Natural killer cell (primary cell): ENCODE measurements around the gene TRIM4. TPM values are rescaled to one million over a fixed set of nuclear protein-coding genes. Genes with fewer than 3 reads are reported as not detected.
"Not testable (repeated sequence)": the region's sequence is repeated elsewhere in the genome, so short reads cannot be mapped to it uniquely, and the experiment has no call there.

Source experiments
- ATAC-seq, 3 donors: fragments of 150-1000 bp in 2 of 3; fragments of 200-7000 bp in 1 of 3; cut with Tn5 transposase; 1 replicate in 1 of 3; 2 replicates in 2 of 3; pipeline ENCODE4 v1.10.0; 2021; ENCODE audit warnings: mild to moderate bottlenecking in 2 of 3, moderate library complexity in 2 of 3
- DNase-seq, 2 donors: peaks; one replicate each; pipeline versions ENCODE4 v3.0.0 to v3.0.0-alpha.2; 2013 to 2021; ENCODE audit warnings: mixed read lengths in 1 of 2
- H3K27ac ChIP-seq: one replicate; pipeline ENCODE4 v1.5.1; 2013; ENCODE audit warnings: mild to moderate bottlenecking, low read length
- H3K27me3 ChIP-seq: one replicate; pipeline ENCODE4 v1.6.1; 2013; ENCODE audit warnings: low read length; ENCODE audit not compliant: control insufficient read depth, insufficient read depth
- H3K36me3 ChIP-seq: one replicate; pipeline ENCODE4 v1.6.1; 2013; ENCODE audit warnings: low read length; ENCODE audit not compliant: control insufficient read depth, insufficient read depth
- H3K4me1 ChIP-seq: one replicate; pipeline ENCODE4 v1.6.1; 2013; ENCODE audit warnings: low read length; ENCODE audit not compliant: control insufficient read depth, insufficient read depth
- H3K4me3 ChIP-seq: one replicate; pipeline ENCODE4 v1.5.1; 2013; ENCODE audit warnings: low read length
- H3K9me3 ChIP-seq: one replicate; pipeline ENCODE4 v1.6.1; 2013; ENCODE audit warnings: low read length; ENCODE audit not compliant: control insufficient read depth, insufficient read depth
- H3K27ac Mint-ChIP-seq, 2 donors: one replicate each; pipeline ENCODE4 v1.8.0; 2022; ENCODE audit warnings: mild to moderate bottlenecking in 2 of 2, mixed read lengths in 2 of 2, moderate library complexity in 1 of 2
- H3K27me3 Mint-ChIP-seq, 2 donors: one replicate each; pipeline ENCODE4 v1.8.0; 2022; ENCODE audit warnings: low read depth in 2 of 2, mixed read lengths in 2 of 2
- H3K36me3 Mint-ChIP-seq: one replicate; pipeline ENCODE4 v1.8.0; 2022; ENCODE audit warnings: mixed read lengths
- H3K4me1 Mint-ChIP-seq, 2 donors: one replicate each; pipeline ENCODE4 v1.8.0; 2022; ENCODE audit warnings: mixed read lengths in 2 of 2
- H3K4me3 Mint-ChIP-seq: one replicate; pipeline ENCODE4 v1.8.0; 2022; ENCODE audit warnings: mild to moderate bottlenecking, moderate library complexity, mixed read lengths
- H3K9me3 Mint-ChIP-seq, 2 donors: one replicate each; pipeline ENCODE4 v1.8.0; 2022; ENCODE audit warnings: mixed read lengths in 2 of 2
- CTCF ChIP-seq: fragments of 200-600 bp; IDR thresholded peaks from one replicate; pipeline ENCODE4 v1.8.0; 2022; ENCODE audit warnings: antibody characterized with exemption
- whole genome bisulfite sequencing: methylation state at CpG from one replicate; pipeline ENCODE4 v1.1.7; 2013; ENCODE audit warnings: missing lambda C conversion rate; ENCODE audit not compliant: insufficient coverage; 5-methylcytosine and 5-hydroxymethylcytosine counted together
- intact Hi-C: fragments of 100-400 bp; cut with micrococcal nuclease; formaldehyde crosslinking; loops from one replicate; pipeline ENCODE4 v1.14.2; 2022
- total RNA-seq, 4 donors: library from RNA; stranded (reverse); fragments of 120-200 nt in 1 of 4; gene quantifications; one replicate each; pipeline versions ENCODE4 v1.2.3 to v1.2.4, GENCODE V29; 2013 to 2022

Gene TRIM4
- total RNA-seq, 3 donors from 2014 or later (not counting 1 experiment from before 2014, with no cell fraction given), result 16.8 to 28.1 (median 22.4) TPM

- H3K4me3 Mint-ChIP-seq, result not testable (repeated sequence)
- whole genome bisulfite sequencing, result 94% methylated on average over 20 of the region's 29 CpGs
Observed at GRCh38 chr7:99888366-99888765, 31.0 kb downstream of the TRIM4 start.

DNA sequence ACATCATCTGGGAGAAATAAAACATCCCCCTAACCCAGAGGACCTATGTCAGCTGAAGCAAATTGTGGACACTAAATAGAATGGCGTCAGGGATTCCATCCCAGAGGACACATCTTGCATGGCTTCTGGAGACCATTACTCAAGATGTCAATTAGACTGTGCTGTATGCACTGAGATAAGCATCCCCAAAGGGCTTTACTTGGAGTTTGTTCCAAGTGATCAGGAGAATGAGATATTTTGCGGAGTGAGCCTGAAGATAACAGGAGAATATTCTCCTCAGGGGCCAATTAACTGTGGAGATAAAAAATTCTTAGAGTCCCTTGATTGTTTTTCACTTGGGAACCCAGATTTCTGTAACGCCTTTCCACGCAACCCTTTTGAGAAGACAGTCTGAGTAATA, 38.0 kb downstream of the TRIM4 start:
- Histone ChIP-seq H3K9me3 (no peaks in the 10 kb centered on the region), H3K27ac (no peak overlapping the region), H3K27me3 (no peaks in the 10 kb centered on the region), H3K36me3 (no peaks in the 10 kb centered on the region), H3K4me3 (no peak overlapping the region), H3K4me1 (no peaks in the 10 kb centered on the region)
- WGBS, result 96% methylated on average over 4 of the region's 4 CpGs
- no peak for TF ChIP-seq CTCF
- DNase-seq (no peak), ATAC-seq (no peak)
- no peak overlapping the region for H3K4me3 Mint-ChIP-seq
- no peaks in the 10 kb centered on the region for H3K36me3 Mint-ChIP-seq
- H3K4me1 Mint-ChIP-seq, result no peaks in the 10 kb centered on the region
- H3K27me3 Mint-ChIP-seq, result peaks cover 0 to 2% of the 10 kb centered on the region in 2 donors
- H3K9me3 Mint-ChIP-seq, result no peaks in the 10 kb centered on the region
- no peak overlapping the region for H3K27ac Mint-ChIP-seq
- intact Hi-C loops, result no loop called here

More at GRCh38 chr7:99888366-99888765, 31.0 kb downstream of the TRIM4 start:
- H3K4me3 ChIP-seq, H3K27me3 ChIP-seq, ATAC-seq, H3K27ac Mint-ChIP-seq, DNase-seq, H3K27me3 Mint-ChIP-seq, H3K4me1 ChIP-seq, intact Hi-C loops, H3K4me1 Mint-ChIP-seq, H3K9me3 Mint-ChIP-seq, H3K27ac ChIP-seq, H3K9me3 ChIP-seq: not testable (repeated sequence)
- peaks cover 19% of the 10 kb centered on the region for H3K36me3 Mint-ChIP-seq
- H3K36me3 ChIP-seq, result peaks cover 14% of the 10 kb centered on the region

DNA sequence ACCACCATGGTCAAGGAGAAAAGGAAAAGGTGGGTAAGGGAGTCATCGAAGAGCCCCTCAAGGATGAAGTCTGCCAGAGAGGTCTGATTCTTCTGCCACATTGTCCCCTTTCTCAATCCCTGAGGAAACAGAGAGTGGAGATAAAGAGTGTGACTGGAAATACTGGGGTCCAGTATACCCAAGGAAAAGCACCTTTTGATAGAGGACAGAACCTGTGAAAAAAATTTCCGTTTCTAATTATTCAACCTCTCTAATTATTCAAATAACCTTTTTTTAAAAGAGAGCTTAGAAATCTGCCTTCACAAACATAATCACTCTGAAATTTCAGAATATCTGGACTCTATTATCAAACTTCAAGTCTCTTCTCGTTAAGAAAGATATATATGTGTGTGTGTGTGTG, 42.4 kb downstream of the TRIM4 start, which contains the start of gene OR2AE1:
TSS of gene OR2AE1 (minus strand) at position 101 of the 400 bp plus-strand sequence. CDS start at position 101, 0 bp downstream.
- no peak within 1 kb of the TSS for H3K4me3 Mint-ChIP-seq
- Histone ChIP-seq H3K27me3 (no peaks in the 10 kb centered on the region), H3K27ac (no peak within 1 kb of the TSS), H3K4me1 (no peaks in the 10 kb centered on the region), H3K9me3 (no peaks in the 10 kb centered on the region), H3K4me3 (no peak within 1 kb of the TSS), H3K36me3 (no peaks in the 10 kb centered on the region)
- no peak within 1 kb of the TSS for H3K27ac Mint-ChIP-seq
- no peaks in the 10 kb centered on the region for H3K9me3 Mint-ChIP-seq
- 95% methylated on average over 2 of the region's 3 CpGs for WGBS
- H3K4me1 Mint-ChIP-seq, result no peaks in the 10 kb centered on the region
- intact Hi-C loops, result no loop called here
- no peak for ATAC-seq
- H3K27me3 Mint-ChIP-seq, result peaks cover 0 to 2% of the 10 kb centered on the region in 2 donors
- DNase-seq, result no peak
- no peak for TF ChIP-seq CTCF
- no peaks in the 10 kb centered on the region for H3K36me3 Mint-ChIP-seq

- Histone ChIP-seq H3K4me3 (no peak overlapping the region), H3K9me3 (no peaks in the 10 kb centered on the region), H3K36me3 (no peaks in the 10 kb centered on the region), H3K4me1 (no peaks in the 10 kb centered on the region), H3K27me3 (no peaks in the 10 kb centered on the region), H3K27ac (no peak overlapping the region)
- Mint-ChIP-seq H3K4me1 (no peaks in the 10 kb centered on the region), H3K4me3 (no peak overlapping the region), H3K27me3 (peaks cover 0 to 2% of the 10 kb centered on the region in 2 donors), H3K9me3 (no peaks in the 10 kb centered on the region), H3K36me3 (no peaks in the 10 kb centered on the region), H3K27ac (no peak overlapping the region)
- intact Hi-C loops, result no loop called here
- 91% methylated on average over 5 of the region's 5 CpGs for WGBS
- TF ChIP-seq CTCF, result no peak
- DNase-seq (no peak), ATAC-seq (no peak)
Observed at GRCh38 chr7:99876491-99876890, 42.8 kb downstream of the TRIM4 start.
